GM12891 (cell line): ENCODE measurements around the gene PCNX2.

ENCODE experiments used
- PAX5 ChIP-seq: IDR thresholded peaks from 2 replicates; pipeline ENCODE4 v1.6.1; 2011; ENCODE audit warnings: low read length, moderate library complexity, mild to moderate bottlenecking; ENCODE audit not compliant: insufficient read depth, severe bottlenecking
- POLR2A ChIP-seq: IDR thresholded peaks from 2 replicates; pipeline ENCODE4 v1.6.1; 2011; ENCODE audit warnings: low read depth, low read length, control low read depth
- POLR2AphosphoS5 ChIP-seq: IDR thresholded peaks from 2 replicates; pipeline ENCODE4 v1.6.1; 2011; ENCODE audit warnings: low read depth, low read length, control low read depth
- SPI1 ChIP-seq: IDR thresholded peaks from 2 replicates; pipeline ENCODE4 v1.6.1; 2011; ENCODE audit warnings: low read depth, low read length, control low read depth
- TAF1 ChIP-seq: IDR thresholded peaks from 2 replicates; pipeline ENCODE4 v1.6.1; 2011; ENCODE audit warnings: low read depth, low read length, control low read depth

GRCh38 chr1:233140499-233140898 lies 155.0 kb downstream of the PCNX2 start:
- TF ChIP-seq SPI1 = no peak
- TF ChIP-seq POLR2A = no peak
- no peak for TF ChIP-seq POLR2AphosphoS5
- TF ChIP-seq TAF1 = no peak
- TF ChIP-seq PAX5 = no peak
